PC-3 (cell line): Measurements from ENCODE around the gene RIPPLY3. TPM values are rescaled to one million over a fixed set of nuclear protein-coding genes. Genes with fewer than 3 reads are reported as not detected.

Experiments used
- ATAC-seq: fragments of 200-7000 bp; cut with Tn5 transposase; 2 replicates; pipeline ENCODE4 v1.9.1; 2020; ENCODE audit warnings: mild to moderate bottlenecking, moderate library complexity
- BruUV-seq: library from RNA; stranded (reverse); fragments of 400-500 nt; replicated peaks from 2 replicates; lab custom pipeline; 2021; lab: Mats Ljungman, UMichigan
- CTCF ChIA-PET: fragments of 300-600 bp; sonication (Branson Sonifier 250); formaldehyde crosslinking; loops from one replicate; lab custom pipeline; 2022; ENCODE audit warnings: antibody characterized with exemption; lab: Charles Lee
- POLR2A ChIA-PET: fragments of 300-600 bp; sonication (Branson Sonifier 250); formaldehyde crosslinking; loops from one replicate; lab custom pipeline; 2022; ENCODE audit warnings: antibody characterized with exemption; ENCODE audit not compliant: unreplicated experiment; lab: Charles Lee
- DNase-seq: peaks from one replicate; pipeline ENCODE4 v3.0.0-alpha.2; 2015
- H2AFZ ChIP-seq: fragments of 300-600 bp; sonication (generic); 2 replicates; pipeline ENCODE4 v1.6.0; 2016; ENCODE audit warnings: antibody characterized with exemption, low read length
- H3F3A ChIP-seq: fragments of 300-600 bp; sonication (generic); one replicate; pipeline ENCODE4 v1.6.0; 2017; ENCODE audit warnings: antibody characterized with exemption, low read length, control low read depth, mild to moderate bottlenecking; ENCODE audit not compliant: unreplicated experiment
- H3K27ac ChIP-seq: fragments of 300-600 bp; sonication (generic); 2 replicates; pipeline ENCODE4 v1.5.1; 2016; ENCODE audit warnings: mild to moderate bottlenecking, low read length
- H3K27me3 ChIP-seq: fragments of 300-600 bp; sonication (generic); 2 replicates; pipeline ENCODE4 v1.6.1; 2016; ENCODE audit warnings: low read length, mixed read lengths
- H3K36me3 ChIP-seq: fragments of 300-600 bp; sonication (generic); 2 replicates; pipeline ENCODE4 v1.6.1; 2016; ENCODE audit warnings: low read depth, mixed run types, low read length, mixed read lengths
- H3K4me1 ChIP-seq: fragments of 300-600 bp; sonication (generic); 2 replicates; pipeline ENCODE4 v1.5.1; 2016; ENCODE audit warnings: low read length; ENCODE audit not compliant: insufficient read depth
- H3K4me2 ChIP-seq: fragments of 300-600 bp; sonication (generic); 2 replicates; pipeline ENCODE4 v1.6.0; 2016; ENCODE audit warnings: low read length
- H3K4me3 ChIP-seq: fragments of 300-600 bp; sonication (generic); 2 replicates; pipeline ENCODE4 v1.5.1; 2016; ENCODE audit warnings: mild to moderate bottlenecking, low read length, mixed read lengths
- H3K79me2 ChIP-seq: fragments of 300-600 bp; sonication (generic); 2 replicates; pipeline ENCODE4 v1.6.1; 2017; ENCODE audit warnings: low read length, mixed read lengths
- H3K9ac ChIP-seq: fragments of 300-600 bp; sonication (generic); 2 replicates; pipeline ENCODE4 v1.6.0; 2016; ENCODE audit warnings: mild to moderate bottlenecking, low read length
- H3K9me2 ChIP-seq: fragments of 300-600 bp; sonication (generic); replicated peaks from 2 replicates; pipeline ENCODE4 v1.6.1; 2016; ENCODE audit warnings: mixed run types, low read length, mixed read lengths
- H3K9me3 ChIP-seq: fragments of 300-600 bp; sonication (generic); 2 replicates; pipeline ENCODE4 v1.6.1; 2016; ENCODE audit warnings: low read length, mixed read lengths
- H4K20me1 ChIP-seq: fragments of 300-600 bp; sonication (generic); 2 replicates; pipeline ENCODE4 v1.6.1; 2016; ENCODE audit warnings: low read length, mixed read lengths
- EZH2 ChIP-seq: fragments of 300-600 bp; sonication (generic); IDR thresholded peaks from one replicate; pipeline ENCODE4 v1.6.1; 2017; ENCODE audit warnings: antibody characterized with exemption, mild to moderate bottlenecking, low read length; ENCODE audit not compliant: unreplicated experiment
- EZH2phosphoT487 ChIP-seq: fragments of 300-600 bp; sonication (generic); IDR thresholded peaks from 2 replicates; pipeline ENCODE4 v1.6.1; 2018; ENCODE audit warnings: mild to moderate bottlenecking, antibody characterized with exemption, low read length, borderline replicate concordance
- intact Hi-C: fragments of 100-400 bp; cut with micrococcal nuclease; formaldehyde crosslinking; loops from 2 replicates; pipeline ENCODE4 v1.9.0; 2023
- total RNA-seq: library from RNA; depleted of rRNA; stranded (reverse); fragments of >200 nt; gene quantifications from 2 replicates; pipeline ENCODE4 v1.2.3, GENCODE V29; 2014
- TF ChIP-seq, protein P1 (sequence below): fragments of 300-600 bp; sonication (generic); conservative IDR thresholded peaks from 2 replicates; pipeline ENCODE4 v1.5.1; 2017; ENCODE audit warnings: antibody characterized with exemption, low read depth, mild to moderate bottlenecking, low read length

The RIPPLY3 gene
- total RNA-seq, 1 experiment from 2014 or later = 10.0 TPM

DNA sequence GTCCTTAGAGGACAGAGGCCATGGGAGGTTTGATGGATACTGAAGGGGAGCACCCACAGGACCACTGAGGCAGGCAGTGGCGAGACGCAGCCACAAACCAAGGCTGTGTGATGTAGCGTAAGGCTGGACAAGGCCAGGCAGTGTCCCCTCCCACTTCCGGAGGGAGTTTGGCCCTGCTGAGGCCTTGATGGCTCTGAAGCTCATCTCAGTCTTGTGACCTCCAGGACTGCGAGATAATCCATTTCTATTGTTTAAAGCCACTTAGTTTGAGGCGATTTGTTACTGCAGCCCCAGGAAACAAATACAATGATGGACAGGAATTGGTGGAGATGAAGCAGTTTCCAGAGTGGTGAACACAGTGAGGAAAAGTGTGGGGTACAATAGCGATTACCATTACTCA lies 51.1 kb downstream of the RIPPLY3 start:
- intact Hi-C loops = no loop called here
- no peak overlapping the region for H3K27ac ChIP-seq
- ChIA-PET POLR2A (no interaction called here), CTCF (no interaction called here)
- peaks cover 16% of the 10 kb centered on the region for H3K4me1 ChIP-seq
- no TSS peak for BruUV-seq
- no peaks in the 10 kb centered on the region for H4K20me1 ChIP-seq
- no peaks in the 10 kb centered on the region for H3K27me3 ChIP-seq
- no peak overlapping the region for H3K4me2 ChIP-seq
- DNase-seq (no peak), ATAC-seq (no peak)
- no peak overlapping the region for H3K9ac ChIP-seq
- no peaks in the 10 kb centered on the region for H3K79me2 ChIP-seq
- H2AFZ ChIP-seq = no peak overlapping the region
- H3K9me2 ChIP-seq = no peaks in the 10 kb centered on the region
- TF ChIP-seq EZH2phosphoT487 = no peak
- TF ChIP-seq, protein P1, sequence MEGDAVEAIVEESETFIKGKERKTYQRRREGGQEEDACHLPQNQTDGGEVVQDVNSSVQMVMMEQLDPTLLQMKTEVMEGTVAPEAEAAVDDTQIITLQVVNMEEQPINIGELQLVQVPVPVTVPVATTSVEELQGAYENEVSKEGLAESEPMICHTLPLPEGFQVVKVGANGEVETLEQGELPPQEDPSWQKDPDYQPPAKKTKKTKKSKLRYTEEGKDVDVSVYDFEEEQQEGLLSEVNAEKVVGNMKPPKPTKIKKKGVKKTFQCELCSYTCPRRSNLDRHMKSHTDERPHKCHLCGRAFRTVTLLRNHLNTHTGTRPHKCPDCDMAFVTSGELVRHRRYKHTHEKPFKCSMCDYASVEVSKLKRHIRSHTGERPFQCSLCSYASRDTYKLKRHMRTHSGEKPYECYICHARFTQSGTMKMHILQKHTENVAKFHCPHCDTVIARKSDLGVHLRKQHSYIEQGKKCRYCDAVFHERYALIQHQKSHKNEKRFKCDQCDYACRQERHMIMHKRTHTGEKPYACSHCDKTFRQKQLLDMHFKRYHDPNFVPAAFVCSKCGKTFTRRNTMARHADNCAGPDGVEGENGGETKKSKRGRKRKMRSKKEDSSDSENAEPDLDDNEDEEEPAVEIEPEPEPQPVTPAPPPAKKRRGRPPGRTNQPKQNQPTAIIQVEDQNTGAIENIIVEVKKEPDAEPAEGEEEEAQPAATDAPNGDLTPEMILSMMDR = no peak
- no peak for TF ChIP-seq EZH2
- H3F3A ChIP-seq = no peaks in the 10 kb centered on the region
- H3K4me3 ChIP-seq = no peak overlapping the region
- H3K9me3 ChIP-seq = no peaks in the 10 kb centered on the region
- H3K36me3 ChIP-seq = no peaks in the 10 kb centered on the region

DNA sequence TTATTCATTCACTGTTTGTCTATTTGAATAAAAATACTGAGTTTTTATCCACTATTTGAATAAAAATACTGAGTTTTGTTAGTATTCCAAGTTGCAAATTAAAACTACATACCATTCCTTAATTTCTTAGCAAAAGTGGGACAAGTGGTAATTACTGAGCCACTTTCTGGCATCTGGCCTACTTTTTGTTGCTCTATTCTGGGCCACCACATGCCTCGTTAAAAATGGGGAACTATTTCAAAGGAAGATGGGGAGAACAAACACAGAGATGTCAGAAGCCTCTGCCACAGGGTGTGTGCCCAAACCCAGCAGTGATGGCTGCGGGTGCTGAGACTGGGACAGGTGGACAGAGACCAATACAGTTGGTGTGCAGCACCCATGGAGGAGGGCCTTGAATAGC lies 51.8 kb downstream of the RIPPLY3 start:
- H3K4me3 ChIP-seq = no peak overlapping the region
- POLR2A ChIA-PET = interaction anchor here (0.5 kb wide), 1 partner anchor 317 kb away, joined by 3 read pairs; no protein-coding TSS in a partner anchor
- H2AFZ ChIP-seq = no peak overlapping the region
- H3K9me2 ChIP-seq = no peaks in the 10 kb centered on the region
- no peaks in the 10 kb centered on the region for H3K9me3 ChIP-seq
- no TSS peak for BruUV-seq
- no peak overlapping the region for H3K27ac ChIP-seq
- no peaks in the 10 kb centered on the region for H3K27me3 ChIP-seq
- no peaks in the 10 kb centered on the region for H3K79me2 ChIP-seq
- no peak for DNase-seq
- intact Hi-C loops = no loop called here
- no peaks in the 10 kb centered on the region for H3F3A ChIP-seq
- no peak overlapping the region for H3K4me2 ChIP-seq
- CTCF ChIA-PET = no interaction called here
- H3K36me3 ChIP-seq = no peaks in the 10 kb centered on the region
- no peak overlapping the region for H3K9ac ChIP-seq
- H3K4me1 ChIP-seq = peaks cover 16% of the 10 kb centered on the region
- TF ChIP-seq EZH2phosphoT487 = no peak
- no peak for TF ChIP-seq EZH2
- TF ChIP-seq, protein P1 = no peak
- no peaks in the 10 kb centered on the region for H4K20me1 ChIP-seq
- ATAC-seq = no peak

DNA sequence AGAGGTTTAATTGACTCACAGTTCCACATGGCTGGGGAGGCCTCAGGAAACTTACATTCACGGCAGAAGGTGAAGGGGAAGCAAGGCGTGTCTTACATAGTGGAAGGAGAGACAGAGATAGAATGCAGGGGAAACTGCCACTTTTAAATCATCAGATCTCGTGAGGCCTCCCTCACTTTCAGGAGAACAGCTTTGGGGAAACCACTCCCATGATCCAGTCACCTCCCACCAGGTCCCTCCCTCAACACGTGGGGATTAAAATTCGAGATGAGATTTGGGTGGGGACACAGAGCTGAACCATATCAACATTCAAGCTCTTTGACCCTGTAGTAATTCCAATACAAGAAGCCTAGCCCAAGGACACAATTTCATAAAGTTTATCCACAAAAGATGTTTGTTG lies 52.7 kb downstream of the RIPPLY3 start:
- ChIA-PET CTCF (interaction anchor here (0.8 kb wide), 1 partner anchor 49 kb away, joined by 3 read pairs; no protein-coding TSS in a partner anchor), POLR2A (no interaction called here)
- no peak for TF ChIP-seq EZH2phosphoT487
- H3K27me3 ChIP-seq = no peaks in the 10 kb centered on the region
- no peaks in the 10 kb centered on the region for H3K79me2 ChIP-seq
- H3K4me2 ChIP-seq = no peak overlapping the region
- H3K4me3 ChIP-seq = no peak overlapping the region
- BruUV-seq = no TSS peak
- H3K36me3 ChIP-seq = no peaks in the 10 kb centered on the region
- H3K9ac ChIP-seq = no peak overlapping the region
- H3K4me1 ChIP-seq = peaks cover 16% of the 10 kb centered on the region
- no peak for DNase-seq
- H4K20me1 ChIP-seq = no peaks in the 10 kb centered on the region
- no peak for ATAC-seq
- no peaks in the 10 kb centered on the region for H3K9me2 ChIP-seq
- H3F3A ChIP-seq = no peaks in the 10 kb centered on the region
- no peak overlapping the region for H2AFZ ChIP-seq
- intact Hi-C loops = no loop called here
- no peak overlapping the region for H3K27ac ChIP-seq
- H3K9me3 ChIP-seq = no peaks in the 10 kb centered on the region
